ENCODE measurements around the gene MYL12A. TPM values are rescaled to one million over a fixed set of nuclear protein-coding genes. Genes with fewer than 3 reads are reported as not detected.

Gene MYL12A
- total RNA-seq, 2 donors from 2014 or later: 1,108 to 5,712 TPM

- no peak for DNase-seq (ENCODE audit: low spot score)
- no peaks in the 10 kb centered on the region for H3K27me3 ChIP-seq
- no peak overlapping the region for H3K4me3 ChIP-seq
- no peak for TF ChIP-seq CTCF (IDR thresholded peaks at IDR 0.05)
- peaks cover 4% of the 10 kb centered on the region for H3K36me3 ChIP-seq
- H3K4me1 ChIP-seq: no peaks in the 10 kb centered on the region
- no peak overlapping the region for H3K27ac ChIP-seq
- no peaks in the 10 kb centered on the region for H3K9me3 ChIP-seq
Observed at GRCh38 chr18:3230401-3231334, 16.9 kb upstream of the MYL12A start.

GRCh38 chr18:3233004-3233403 lies 14.6 kb upstream of the MYL12A start:
- no peak for TF ChIP-seq CTCF (IDR thresholded peaks at IDR 0.05)
- no peaks in the 10 kb centered on the region for H3K9me3 ChIP-seq
- H3K36me3 ChIP-seq: peaks cover 4% of the 10 kb centered on the region
- H3K4me3 ChIP-seq: no peak overlapping the region
- no peak for DNase-seq (ENCODE audit: low spot score)
- H3K4me1 ChIP-seq: no peaks in the 10 kb centered on the region
- H3K27me3 ChIP-seq: no peaks in the 10 kb centered on the region
- H3K27ac ChIP-seq: no peak overlapping the region

- H3K4me3 ChIP-seq: no peak overlapping the region
- peaks cover 4% of the 10 kb centered on the region for H3K36me3 ChIP-seq
- H3K27me3 ChIP-seq: no peaks in the 10 kb centered on the region
- no peaks in the 10 kb centered on the region for H3K9me3 ChIP-seq
- no peak for TF ChIP-seq CTCF (IDR thresholded peaks at IDR 0.05)
- no peak for DNase-seq (ENCODE audit: low spot score)
- no peaks in the 10 kb centered on the region for H3K4me1 ChIP-seq
- H3K27ac ChIP-seq: no peak overlapping the region
Observed at GRCh38 chr18:3233433-3234168, 14.0 kb upstream of the MYL12A start.

- TF ChIP-seq CTCF (IDR thresholded peaks at IDR 0.05): no peak
- no peaks in the 10 kb centered on the region for H3K9me3 ChIP-seq
- H3K4me1 ChIP-seq: no peaks in the 10 kb centered on the region
- no peak for DNase-seq (ENCODE audit: low spot score)
- no peaks in the 10 kb centered on the region for H3K27me3 ChIP-seq
- peaks cover 4% of the 10 kb centered on the region for H3K36me3 ChIP-seq
- no peak overlapping the region for H3K4me3 ChIP-seq
- no peak overlapping the region for H3K27ac ChIP-seq
Observed at GRCh38 chr18:3234457-3234856, 13.1 kb upstream of the MYL12A start.

- H3K4me3 ChIP-seq: no peak overlapping the region
- no peaks in the 10 kb centered on the region for H3K4me1 ChIP-seq
- no peaks in the 10 kb centered on the region for H3K9me3 ChIP-seq
- no peaks in the 10 kb centered on the region for H3K27me3 ChIP-seq
- no peak for DNase-seq (ENCODE audit: low spot score)
- peaks cover 4% of the 10 kb centered on the region for H3K36me3 ChIP-seq
- TF ChIP-seq CTCF (IDR thresholded peaks at IDR 0.05): no peak
- no peak overlapping the region for H3K27ac ChIP-seq
Observed at GRCh38 chr18:3235846-3236245, 11.8 kb upstream of the MYL12A start.

Measured in right atrium auricular region (tissue), 2 donors.